EL (cell line): ENCODE measurements around the gene NELFCD.
"Not testable (repeated sequence)": the region's sequence is repeated elsewhere in the genome, so short reads cannot be mapped to it uniquely, and the experiment has no call there.

ENCODE experiments used
- DNase-seq: peaks from one replicate; pipeline ENCODE4 v3.0.0-alpha.2; 2016

NELFCD gene

DNA sequence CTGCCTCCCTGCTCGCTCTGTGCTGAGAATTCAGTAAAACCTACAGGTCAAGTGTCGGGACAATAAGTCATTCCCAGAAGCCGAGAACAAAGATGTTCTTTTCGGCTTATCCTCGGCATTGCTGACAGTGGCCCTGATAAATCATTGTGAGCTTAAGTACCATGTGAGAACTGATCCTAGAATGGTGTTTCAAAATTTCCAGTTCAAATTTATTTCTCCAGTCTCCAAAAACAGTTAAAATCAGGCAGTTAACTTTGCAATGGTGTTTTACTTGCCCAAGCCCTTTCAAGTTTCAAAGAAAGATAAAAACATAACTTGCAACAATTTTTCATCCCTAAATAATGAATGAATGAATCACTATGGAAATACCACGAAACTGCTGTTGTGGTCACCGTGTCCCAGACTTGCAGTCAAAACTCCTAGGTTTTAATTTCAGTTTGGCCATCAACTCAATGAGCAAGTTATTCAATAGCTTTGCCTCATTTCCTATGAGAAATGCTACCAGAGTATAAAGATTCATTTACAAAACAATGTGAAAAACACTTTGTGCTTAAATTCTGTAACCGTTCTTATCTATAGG lies 46.8 kb downstream of the NELFCD start:
- DNase-seq = peak; percentile 58

DNA sequence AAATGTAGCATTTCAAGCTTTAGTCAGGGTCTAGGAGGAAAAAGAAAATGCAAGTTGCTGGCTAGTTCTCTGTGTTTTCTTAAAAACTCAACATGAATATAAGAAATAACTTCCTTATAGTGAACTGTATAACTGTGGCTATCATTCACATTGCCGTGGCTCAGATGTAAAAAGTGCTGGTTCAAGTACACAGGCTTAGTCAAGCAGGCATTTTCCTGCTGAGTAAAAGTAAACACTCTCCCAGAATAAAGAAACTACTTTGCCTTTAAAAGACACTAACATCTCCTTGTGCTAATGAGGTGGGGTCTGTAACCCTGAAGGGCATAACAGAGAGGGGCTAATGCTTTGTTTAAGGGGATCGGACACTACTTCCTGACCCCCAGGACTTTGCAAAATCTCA lies 47.8 kb downstream of the NELFCD start:
- DNase-seq = no peak

DNA sequence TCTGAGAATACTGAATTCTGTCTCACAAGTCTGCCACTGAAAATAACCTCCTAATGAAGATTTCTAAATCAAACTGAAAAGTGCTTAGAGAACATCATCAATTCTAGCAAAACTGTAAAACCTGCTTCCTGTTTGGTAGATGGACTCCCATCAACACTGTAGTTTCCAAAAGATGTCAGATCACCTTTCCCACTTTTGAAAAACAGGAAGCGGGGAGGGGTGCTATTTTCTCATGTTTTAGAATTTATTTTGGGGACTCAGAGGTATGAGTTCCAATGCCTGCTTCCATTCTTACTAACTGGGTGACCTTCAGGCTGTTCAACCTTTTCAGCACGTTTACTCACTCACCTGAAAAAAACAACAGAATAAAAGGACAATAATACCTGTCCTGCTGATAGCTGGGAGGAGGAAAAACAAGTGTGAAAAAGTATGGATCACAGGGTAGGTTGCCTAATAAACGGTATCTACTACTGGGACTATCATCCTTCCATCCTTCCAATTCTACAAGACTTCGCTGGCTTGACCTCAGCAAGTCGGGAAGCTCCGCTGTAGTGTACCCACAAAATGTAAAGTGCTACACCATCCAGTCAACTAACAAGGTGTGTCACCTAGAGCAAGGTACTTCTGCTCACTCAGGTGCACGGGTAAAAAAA lies 50.0 kb downstream of the NELFCD start:
- DNase-seq = no peak

DNA sequence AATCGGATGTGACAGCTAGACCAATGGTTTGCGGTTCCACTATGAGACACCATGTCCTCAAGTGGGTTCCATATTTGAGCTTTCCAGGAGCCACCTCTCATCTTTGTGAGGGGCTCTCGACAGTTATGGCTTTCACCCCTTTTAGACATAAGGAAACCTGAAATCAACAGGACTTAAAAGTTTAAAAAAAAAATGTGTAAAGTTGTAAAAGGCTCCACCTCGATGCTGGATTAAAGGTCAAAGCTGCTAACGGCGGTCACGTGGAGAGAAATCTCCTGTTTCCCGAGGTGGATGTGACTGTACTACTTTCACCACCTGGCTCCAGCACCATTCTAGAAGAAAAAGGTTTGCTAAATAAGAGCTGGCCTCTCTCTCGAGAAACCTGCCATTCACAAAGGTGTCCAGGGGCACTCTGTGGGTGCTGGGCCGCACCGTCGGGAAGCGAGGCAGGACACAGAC lies 50.5 kb downstream of the NELFCD start:
- DNase-seq = no peak

DNA sequence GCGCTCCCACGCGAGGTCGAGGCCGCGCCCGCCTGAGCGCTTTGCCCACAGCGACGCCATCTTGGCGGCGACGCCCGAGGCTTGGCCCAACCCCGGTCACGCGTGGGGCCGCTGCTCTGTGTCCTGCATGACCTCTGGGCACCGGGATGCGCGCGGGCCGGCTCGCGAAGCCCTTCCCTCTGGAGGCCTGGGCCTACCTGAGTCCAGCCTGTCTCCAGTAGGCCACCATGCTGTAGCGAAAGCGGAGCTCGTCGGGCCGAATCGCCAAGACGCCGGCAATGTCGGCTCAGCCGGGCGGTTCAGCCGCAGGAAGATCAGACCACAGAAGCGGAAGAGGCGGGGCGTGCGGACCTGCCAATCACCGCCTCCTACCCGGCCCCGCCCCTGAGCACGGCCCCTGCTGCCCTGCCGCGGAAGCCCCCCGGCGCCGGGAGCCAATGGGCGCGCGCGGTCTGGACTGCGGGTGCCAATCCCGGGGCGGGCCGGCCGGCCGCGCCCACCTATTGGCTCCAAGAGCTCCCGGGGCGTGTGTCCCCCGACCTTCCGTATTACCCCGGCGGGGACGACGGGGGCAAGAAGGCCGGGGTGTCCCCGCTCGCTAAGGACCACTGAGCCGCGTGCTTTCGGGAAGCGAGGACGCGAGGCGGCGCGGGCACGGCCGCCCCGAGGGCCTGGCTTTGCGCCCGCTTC lies 51.1 kb downstream of the NELFCD start, which contains the start of gene ATP5F1E:
ATP5F1E (minus strand) TSS at position 313 of the 690 bp plus-strand sequence; CDS start at position 229, 84 bp downstream.
- peak; percentile 96 for DNase-seq

GRCh38 chr20:59032713-59033059 lies 51.6 kb downstream of the NELFCD start:
- DNase-seq = no peak

DNA sequence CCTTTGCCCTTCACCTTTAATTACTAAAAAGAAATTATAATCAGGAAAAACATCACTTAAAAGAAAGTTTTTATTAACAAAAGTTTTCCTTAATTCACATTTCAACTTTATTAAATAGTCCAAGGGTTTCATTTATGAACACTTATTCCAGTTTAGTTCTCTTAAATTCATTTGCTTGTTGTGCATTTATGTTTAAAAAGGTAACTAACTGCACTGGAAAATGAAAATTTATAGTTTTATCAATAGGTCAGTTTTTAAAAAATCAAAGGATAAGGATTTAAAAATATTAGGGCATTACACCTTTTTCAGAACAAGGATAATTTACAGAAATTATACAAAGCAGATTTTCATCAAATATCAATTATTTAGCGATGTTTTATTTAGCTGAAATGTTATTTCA lies 52.0 kb downstream of the NELFCD start:
- DNase-seq = no peak

- DNase-seq = no peak
Observed at GRCh38 chr20:59033616-59034165, 52.6 kb downstream of the NELFCD start.

DNA sequence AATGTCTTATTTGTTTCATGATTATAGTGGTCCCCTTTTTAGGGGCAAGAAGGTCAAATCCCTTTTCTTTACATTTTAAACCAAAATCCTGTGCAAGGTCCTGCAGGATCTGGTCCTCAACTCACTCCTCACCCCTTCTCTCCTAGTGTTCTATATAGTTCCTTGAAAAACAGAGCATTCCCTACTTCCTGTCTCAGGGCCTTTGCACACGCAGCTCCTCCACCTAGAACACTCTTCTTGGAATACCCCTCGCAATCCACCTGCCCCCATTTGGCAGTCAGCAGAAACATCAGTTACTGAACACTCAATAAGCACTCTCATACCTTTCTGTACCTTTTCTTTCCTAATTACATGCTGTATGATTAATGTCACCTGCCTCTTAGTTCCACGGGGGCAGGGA lies 54.3 kb downstream of the NELFCD start:
- no peak for DNase-seq

DNA sequence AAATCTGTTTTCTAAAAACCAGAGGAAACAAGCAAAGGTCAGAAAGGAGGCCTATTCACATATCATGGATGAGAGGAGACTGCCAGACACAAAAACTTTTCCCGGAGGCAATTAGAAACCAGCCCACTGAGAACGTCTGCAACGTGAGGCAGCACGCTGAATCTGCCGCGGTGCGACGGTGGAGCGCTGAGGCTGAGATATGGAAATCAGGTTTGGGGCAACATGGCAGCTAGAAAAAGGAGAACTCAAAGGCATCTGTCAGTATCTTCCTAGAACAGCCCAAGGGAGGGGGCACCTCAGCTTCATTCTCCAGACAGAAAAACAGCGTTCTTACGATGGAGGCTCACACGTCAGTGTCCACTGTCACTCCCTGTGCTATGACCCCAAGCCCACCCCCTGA lies 56.3 kb downstream of the NELFCD start:
- DNase-seq = no peak

- no peak for DNase-seq
Observed at GRCh38 chr20:59039233-59039632, 58.2 kb downstream of the NELFCD start.

DNA sequence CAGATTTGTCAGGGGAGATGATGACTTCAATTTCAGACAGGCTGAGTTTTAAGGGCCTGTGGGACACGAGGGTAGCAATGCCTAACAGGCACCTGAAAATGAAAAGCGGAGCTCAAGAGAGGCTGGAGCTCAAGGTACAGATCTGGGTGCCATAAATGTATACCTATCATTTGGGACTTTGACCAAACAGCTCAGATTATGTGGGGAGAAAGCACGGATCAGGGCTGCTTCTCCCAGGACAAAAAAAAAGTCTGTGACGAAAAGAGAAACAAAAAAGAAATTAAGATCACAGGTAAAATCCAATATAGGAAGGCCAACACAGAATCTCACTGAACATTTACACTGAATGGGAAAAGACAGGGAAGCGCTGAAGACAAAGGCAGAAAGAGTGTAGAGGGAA lies 59.6 kb downstream of the NELFCD start:
- no peak for DNase-seq

DNA sequence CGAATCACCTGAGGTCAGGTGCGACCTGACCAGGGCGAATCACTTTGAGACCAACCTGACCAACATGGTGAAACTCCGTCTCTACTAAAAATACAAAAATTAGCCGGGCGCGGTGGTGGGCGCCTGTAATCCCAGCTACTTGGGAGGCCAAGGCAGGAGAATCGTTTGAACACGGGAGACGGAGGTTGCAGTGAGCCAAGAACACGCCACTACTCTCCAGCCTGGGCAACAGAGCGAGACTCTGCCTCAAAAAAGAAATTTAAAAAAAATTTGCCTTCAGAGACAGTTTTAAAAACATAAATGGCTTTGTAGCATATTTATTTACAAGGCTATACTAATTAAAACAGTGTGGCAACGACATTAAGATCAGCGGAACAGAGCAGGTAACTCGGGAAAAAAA lies 60.4 kb downstream of the NELFCD start:
- DNase-seq = not testable (repeated sequence)

DNA sequence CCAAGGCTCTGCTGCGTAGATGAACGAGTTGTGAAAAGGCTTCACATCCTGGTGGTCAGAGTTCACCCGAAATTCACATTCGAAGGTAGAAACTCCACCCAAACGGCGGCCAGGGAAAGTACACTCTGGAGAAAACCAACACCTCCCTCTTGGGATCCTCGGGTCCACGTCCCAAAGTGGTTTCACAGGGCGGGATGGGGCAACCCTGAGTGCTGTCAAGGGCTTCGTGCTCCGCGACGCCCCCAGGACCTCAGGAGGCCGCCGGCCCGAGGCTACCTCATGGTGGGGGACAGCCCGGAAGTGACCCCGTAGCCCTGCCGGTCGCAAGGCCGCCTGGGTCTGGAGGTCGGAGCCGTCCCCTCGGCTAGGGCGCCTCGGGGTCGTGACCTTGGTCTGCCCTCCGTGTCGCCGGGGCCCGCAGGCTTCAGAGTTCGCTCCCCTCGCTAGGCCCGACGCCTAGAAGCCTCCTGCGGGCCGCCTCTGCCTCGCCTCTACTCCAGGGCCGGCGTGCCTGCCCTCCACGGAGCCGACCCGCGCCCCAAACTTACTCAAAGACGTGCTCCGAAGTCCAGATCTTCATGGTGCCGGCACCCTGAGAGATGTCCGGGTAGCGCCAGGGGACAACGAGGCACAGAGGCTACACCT lies 61.2 kb downstream of the NELFCD start, which contains the start of gene PRELID3B:
PRELID3B (minus strand) TSS at position 636 of the 645 bp plus-strand sequence; CDS start at position 580, 56 bp downstream.
- DNase-seq = peak; percentile 44

DNA sequence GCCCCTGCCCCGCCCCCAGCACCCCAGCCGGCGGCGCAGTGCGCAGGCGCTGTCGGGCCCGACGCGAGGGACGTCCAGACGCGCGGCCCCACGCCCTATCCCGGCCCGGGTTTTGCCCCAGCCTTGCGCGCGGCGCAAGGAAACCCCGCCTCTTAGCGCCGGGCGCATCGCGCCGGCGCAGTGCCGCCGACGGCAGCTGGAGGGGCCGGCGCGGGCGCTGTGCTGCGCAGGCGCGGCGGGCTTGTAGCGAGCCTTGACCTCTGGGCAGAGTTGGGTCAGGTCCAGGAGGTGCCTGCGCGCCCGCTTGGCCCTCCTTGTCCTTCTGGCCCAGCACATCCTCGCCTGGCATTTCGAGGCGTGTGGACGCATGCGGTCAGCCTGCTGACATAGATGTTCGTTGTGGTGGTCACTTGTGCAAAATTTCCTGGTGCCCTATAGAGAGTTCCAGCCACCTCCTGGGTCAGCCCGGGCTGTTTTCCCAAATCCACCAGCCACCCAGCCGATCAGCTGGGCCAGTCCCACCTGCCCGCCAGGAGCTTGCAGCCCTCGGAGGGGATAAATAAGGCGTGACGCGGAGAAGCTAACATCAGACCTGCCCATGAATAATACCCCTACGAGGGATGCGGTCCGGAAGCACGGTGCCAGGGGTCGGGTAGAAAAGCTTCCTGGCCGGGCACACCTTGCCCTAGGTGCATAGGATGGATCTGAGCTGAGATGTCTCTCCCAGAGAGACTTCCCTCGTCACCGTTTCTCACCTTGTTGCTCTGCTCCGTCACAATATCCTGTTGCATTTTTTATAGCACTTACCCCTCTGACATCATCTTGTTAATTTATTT lies 62.0 kb downstream of the NELFCD start:
- DNase-seq = peak; percentile 93

DNA sequence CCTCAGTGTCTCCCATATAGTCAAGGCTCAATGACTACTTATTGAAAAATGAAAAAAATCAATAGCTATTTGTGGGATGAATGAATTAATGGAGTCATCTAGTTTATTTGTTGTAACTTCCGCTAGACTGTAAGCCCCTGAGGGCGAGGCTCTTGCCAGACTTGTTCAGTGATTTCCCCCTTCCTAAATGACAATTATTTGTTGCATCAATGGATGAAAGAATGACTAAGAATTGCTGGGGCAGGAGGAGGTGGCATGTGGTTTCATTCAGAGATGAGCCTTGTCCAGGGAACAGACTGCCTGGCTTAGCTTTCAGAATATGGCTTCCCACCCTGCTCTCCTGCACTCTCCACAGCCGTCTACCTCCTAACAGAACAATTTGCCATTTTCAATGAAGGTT lies 62.6 kb downstream of the NELFCD start:
- peak; percentile 52 for DNase-seq

DNA sequence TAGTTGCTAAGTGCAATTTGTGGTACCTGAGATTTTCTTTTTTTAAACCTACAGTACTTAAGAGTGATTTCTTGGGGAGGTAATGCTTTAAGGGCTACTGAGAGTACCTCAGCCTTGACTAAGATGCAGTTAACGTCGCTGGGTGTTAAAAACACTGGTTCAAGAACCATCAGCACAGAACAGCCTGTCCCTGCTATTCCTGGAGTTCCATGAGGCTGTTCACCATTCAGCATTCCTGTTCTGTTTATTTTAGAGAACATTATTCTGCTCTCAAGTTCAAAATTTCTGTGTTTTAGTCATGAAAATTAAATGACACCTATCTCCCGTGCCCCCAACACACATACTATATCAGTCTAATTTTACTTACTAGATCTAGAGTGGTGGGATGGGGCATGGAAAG lies 63.2 kb downstream of the NELFCD start:
- DNase-seq = no peak
